VCaP (cell line): ENCODE measurements around the gene DES.

Source experiments
- H3K27ac ChIP-seq: fragments of 450-650 bp; 2 replicates; pipeline ENCODE4 v1.5.1; 2017
- TF ChIP-seq, protein P1 (sequence below): fragments of 450-650 bp; conservative IDR thresholded peaks from 2 replicates; pipeline ENCODE4 v1.5.1; 2017; ENCODE audit warnings: mild to moderate bottlenecking, moderate library complexity

DES gene

GRCh38 chr2:219384859-219385258, 33.3 kb upstream of the DES start:
- TF ChIP-seq, protein P1, sequence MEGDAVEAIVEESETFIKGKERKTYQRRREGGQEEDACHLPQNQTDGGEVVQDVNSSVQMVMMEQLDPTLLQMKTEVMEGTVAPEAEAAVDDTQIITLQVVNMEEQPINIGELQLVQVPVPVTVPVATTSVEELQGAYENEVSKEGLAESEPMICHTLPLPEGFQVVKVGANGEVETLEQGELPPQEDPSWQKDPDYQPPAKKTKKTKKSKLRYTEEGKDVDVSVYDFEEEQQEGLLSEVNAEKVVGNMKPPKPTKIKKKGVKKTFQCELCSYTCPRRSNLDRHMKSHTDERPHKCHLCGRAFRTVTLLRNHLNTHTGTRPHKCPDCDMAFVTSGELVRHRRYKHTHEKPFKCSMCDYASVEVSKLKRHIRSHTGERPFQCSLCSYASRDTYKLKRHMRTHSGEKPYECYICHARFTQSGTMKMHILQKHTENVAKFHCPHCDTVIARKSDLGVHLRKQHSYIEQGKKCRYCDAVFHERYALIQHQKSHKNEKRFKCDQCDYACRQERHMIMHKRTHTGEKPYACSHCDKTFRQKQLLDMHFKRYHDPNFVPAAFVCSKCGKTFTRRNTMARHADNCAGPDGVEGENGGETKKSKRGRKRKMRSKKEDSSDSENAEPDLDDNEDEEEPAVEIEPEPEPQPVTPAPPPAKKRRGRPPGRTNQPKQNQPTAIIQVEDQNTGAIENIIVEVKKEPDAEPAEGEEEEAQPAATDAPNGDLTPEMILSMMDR: no peak

GRCh38 chr2:219385958-219386520, 32.1 kb upstream of the DES start:
- TF ChIP-seq, protein P1: no peak
- peak overlapping the region; percentile 90; the same call in 1 of the 2 replicates for H3K27ac ChIP-seq

More at GRCh38 chr2:219384859-219385258, 33.3 kb upstream of the DES start:
- no peak overlapping the region for H3K27ac ChIP-seq

- peak overlapping the region; percentile 90 for H3K27ac ChIP-seq
- TF ChIP-seq, protein P1: no peak
These were observed 31.5 kb upstream of the DES start for GRCh38 chr2:219386532-219387280.

- TF ChIP-seq, protein P1: no peak
- peak within 1 kb of the TSS; percentile 90 for H3K27ac ChIP-seq
These were observed 30.7 kb upstream of the DES start, which contains the start of gene DNPEP for GRCh38 chr2:219387306-219388120. Gene DNPEP (minus strand): TSS chr2:219387912. CDS start chr2:219387794, 118 bp downstream.

DNA sequence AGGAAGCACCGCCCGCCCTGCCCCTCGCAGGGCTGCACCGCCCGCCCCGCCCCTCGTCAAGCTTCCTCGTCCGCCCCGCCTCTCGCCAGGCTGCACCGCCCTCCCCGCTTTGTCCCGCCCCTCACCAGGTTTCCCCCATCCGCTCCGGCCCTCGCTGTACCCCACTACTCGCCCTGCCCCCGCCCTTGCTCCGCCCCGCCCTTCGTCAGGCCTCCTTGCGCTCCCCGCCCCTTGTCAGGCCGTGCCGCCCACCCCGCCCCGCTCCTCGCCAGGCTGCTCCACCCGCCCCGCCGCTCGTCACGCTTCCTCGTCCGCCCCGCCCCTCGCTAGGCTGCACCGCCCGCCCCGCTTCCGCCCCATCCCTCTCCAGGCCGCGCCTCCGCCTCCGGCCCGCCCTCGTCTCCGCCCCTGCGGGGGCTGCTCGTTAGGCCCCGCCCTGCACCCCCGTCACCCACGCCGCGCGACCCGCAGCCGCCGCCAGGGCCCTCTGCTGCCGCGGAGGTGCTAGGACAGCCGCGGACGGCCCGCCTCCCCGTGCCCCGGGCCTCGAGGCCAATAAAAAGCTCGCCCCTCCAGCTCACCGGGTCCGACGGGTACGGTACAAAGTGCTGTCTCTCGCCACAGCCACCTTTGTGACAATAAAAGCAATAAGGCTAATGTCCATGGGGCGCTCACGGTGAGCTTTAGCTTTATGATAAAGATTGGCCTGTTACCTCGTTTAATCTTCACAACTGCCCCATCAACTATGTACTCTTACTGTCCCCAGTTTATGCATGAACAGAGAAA, 29.9 kb upstream of the DES start:
- peak overlapping the region; percentile 79 for H3K27ac ChIP-seq
- TF ChIP-seq, protein P1: peak; percentile 83

DNA sequence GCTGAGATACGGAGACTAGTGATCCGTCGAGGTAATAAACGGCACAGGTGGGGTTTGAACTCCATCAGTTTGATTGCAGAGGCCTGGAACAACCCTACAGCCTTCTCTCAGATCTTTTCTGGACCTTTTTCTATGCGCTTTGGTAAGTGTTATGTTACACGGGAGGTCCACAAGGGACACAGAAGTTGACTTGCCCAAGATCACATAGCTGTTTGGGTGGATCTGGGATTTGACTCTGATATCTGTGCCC, 29.3 kb upstream of the DES start:
- peak overlapping the region; percentile 79 for H3K27ac ChIP-seq

More for the DNA sequence above, 29.3 kb upstream of the DES start:
- TF ChIP-seq, protein P1: no peak
